Measurements from ENCODE around the gene KCNG2. TPM values are rescaled to one million over a fixed set of nuclear protein-coding genes. Genes with fewer than 3 reads are reported as not detected.

Gene KCNG2
- total RNA-seq, 1 experiment from 2014 or later = not detected

DNA sequence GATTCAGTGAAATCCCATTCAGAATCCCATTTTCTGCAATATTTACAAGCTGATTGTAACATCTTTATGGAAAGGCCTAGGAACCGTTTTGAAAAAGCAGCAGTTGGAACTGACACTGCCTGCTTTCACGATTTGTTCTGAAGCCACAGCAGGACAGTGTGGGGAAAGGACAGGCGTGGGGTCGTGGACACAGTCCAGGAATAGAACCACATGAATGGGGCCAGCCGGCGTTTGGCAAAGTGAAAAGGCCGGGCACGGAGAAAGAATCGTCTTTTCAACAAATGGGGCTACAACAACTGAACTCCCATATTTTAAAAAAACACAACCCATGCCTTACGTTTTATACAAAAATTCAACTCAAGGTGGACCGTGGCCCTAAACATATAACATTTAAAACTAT is 84.0 kb downstream of the KCNG2 start:
- DNase-seq (ENCODE audit: low read depth) = no peak

DNA sequence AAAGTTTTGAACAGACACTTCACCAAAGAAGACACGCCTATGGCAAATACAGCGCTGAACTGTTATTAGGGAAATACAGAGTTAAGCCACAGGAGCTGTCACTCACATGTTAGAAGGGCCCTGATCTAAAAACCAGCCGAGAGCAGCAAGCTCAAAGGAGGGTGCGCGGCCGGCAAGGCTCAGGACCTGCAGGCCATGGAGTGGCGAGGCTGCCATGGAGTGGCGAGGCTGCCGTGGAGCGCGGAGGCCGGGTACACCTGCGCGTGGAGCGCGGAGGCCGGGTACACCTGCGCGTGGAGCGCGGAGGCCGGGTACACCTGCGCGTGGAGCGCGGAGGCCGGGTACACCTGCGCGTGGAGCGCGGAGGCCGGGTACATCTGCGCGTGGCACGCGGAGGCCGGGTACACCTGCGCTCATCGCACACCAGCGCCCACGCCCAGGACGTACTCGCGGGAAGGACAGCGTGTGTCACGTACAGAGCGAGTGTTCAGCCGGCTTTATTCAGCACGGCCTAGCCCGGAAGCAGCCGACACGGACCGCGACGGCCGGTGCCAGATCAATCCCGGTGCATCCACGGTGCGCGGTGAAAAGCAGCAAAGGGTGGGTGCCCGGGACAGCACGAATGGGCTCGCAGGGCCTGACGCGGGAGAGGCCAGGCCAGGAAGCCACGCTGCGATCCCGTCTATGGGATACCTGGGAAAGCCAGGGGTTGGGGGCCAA is 84.9 kb downstream of the KCNG2 start:
- no peak for DNase-seq (ENCODE audit: low read depth)

DNA sequence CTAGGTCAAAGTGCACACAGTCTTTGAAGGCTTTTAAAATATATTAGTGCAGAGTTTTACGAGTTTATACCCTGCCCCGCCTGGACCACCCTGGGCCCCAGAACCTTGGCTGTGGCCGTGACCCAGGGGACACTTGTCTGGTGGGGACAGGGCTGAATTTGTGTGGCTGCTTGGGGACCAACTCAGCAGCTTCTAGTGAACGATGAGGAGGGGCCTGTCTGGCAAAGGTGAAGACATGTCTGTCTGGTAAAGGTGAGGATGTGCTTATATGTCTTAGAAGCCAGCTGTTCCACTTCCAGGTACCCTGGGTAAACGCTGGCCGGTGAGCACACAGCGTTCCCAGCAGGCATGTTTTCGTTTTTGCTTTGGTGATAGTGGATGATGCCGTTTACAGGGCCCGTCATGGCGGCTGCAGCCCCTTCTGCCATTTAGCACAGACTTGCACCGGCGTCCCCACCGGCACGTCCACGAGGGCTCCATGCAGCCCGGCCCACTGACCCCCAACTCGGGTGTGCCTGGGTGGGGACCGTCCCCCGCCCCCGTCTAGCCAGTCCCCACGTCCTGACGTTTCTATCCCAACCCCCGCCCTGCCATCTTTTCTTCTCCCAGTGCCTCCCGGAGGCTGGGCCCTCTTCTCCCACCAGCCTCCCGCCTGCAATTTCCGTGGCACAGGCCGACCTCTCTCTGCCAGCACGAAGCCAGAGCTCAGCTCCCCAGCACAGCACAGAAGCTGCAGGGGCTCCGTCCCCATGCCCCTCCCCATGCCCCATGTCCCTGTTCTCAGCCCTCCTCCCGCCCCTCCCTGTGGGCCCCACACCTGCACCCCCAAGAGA is 85.9 kb downstream of the KCNG2 start:
- no peak for DNase-seq (ENCODE audit: low read depth)

DNA sequence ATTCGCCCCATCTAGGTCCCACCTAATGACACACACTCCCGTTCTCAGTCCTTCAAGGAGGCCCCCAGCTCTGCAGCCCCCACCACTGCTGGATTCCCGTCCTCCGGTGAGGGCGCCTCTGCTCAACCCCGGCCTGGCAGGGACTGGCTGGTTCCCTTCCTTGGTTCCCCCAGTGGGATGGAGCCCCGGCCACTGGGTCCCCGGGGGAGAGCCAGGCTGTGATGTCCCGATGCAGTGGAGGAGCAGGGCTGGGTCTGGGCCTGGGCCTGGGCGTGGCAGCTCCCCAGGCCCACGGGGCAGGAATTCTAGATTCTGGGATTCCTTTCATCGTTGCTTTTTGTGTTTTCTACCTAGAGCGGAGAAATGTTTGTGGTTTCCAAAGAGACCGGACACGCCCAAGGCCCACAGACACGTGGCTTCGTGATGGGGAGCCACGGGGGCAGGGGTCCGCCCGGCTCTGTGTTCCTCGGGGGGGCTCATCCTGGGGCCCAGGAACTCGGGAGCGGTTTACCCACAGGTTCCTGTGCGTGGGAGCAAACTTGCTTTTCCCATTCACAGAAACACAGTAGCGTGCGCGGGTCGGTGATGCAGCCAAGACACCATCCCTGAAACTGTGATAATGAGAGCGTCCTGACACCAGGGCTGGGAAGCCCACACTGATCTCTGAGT is 86.7 kb downstream of the KCNG2 start:
- DNase-seq (ENCODE audit: low read depth) = no peak

DNA sequence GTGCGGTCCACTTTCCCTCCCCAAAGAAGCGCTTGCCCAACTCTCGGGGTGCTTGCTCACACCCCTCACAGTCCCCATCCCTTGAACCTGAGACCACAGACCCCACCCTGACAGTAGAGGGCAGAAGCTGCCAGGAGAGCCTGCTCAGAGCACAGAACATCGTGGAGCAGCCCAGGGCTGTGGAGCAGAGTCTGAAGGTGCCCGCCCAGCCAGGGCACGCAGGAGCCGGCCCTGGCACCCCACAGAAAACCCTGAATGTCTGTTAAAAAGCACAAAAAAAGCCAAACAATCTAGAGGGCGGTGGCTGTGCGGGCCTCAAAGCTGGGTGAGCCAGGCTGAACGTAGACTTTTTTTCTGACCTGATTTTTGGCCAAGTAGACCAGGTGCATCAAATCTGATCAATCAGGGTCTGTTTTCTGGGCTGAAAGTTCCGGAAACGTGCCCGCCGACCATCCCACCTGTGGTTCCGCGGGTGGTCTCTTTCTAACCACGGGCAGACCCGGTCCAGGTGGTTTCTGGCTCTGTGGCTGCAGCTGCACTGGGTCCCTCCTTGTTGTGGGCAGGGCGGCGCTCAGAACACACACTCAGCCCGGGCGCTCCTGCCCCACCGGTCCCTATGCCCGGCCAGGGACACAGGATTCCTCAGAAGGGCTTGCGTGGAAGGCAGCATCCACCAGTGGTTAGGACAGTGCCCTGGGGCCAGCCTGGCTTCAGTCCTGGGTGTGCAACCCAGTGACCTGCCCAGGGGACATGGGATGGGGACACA is 87.4 kb downstream of the KCNG2 start:
- no peak for DNase-seq (ENCODE audit: low read depth)

DNA sequence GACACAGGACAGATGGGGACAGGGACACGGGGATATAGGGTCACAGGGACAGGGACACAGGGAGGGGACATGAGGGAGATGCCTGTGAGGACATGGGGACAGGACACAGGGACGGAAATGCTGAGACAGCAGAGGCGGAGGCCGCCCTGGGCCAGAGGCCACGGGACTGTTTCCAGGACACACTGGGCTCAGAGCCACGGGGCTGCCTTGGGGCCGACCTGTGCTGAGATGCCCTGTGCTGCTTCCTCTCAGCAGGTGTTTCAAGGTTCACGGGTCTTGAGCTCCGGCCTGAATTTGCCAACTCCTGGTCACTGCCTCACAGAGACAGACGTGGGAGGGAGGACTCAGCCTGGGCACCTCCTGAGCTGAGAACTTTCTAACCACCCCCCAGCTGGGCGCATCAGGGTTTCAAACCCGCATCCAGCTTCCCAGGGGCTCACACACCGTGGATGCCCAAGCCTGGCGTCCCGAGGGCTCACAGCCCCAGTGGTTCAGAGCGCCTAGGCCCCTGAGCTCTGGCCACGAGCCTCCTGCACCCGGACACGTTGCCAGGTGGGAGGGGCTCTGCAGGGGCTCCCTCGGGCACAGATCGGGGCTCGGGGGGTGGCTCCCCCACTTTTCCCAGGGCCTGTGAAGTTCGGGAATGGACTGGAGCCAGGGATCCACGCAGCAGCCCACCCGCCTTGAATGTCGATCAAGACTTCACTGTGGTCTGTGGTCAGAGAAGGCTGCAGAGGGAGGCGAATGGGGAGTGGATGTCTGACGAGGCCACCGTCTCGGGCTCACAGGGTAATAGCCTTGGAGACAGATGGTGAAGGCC is 89.7 kb downstream of the KCNG2 start:
- DNase-seq (ENCODE audit: low read depth) = no peak

DNA sequence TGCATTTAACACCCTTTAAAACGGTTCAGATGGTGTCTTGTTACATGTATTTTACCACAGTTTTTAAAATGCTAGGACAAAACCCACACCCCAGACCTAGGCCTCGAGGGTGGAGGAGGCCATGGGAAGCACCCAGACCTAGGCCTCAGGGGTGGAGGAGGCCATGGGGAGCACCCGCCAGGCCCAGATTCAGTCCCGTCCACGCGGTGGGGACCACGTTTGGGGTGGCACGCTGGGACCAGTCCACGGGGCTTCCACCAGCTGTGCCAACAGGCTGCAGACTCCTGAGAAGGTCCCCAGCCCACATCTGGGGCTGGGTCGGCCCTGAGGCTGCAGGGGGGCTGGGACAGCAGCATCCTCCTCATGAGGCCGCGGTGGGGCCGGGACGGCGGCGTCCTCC is 90.3 kb downstream of the KCNG2 start:
- no peak for DNase-seq (ENCODE audit: low read depth)

DNA sequence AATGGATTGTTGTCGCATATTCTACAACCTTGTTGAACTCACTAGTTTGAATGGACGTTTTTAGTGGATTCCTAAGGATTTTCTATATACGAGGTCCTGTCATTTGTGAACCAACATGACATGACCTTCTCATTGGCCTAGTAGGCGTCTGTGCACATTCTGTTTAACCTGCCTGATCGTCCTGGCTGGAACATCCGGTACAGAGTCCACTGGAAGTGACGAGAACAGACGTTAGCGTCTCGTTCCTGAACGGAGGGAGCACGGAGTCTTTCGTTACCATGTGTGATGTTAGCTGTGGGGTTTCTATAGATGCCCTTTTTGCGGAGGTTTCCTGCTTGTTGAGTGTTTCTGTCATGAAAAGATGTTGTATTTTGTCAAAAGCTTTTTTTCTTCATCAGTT is 91.8 kb downstream of the KCNG2 start:
- DNase-seq (ENCODE audit: low read depth) = no peak

DNA sequence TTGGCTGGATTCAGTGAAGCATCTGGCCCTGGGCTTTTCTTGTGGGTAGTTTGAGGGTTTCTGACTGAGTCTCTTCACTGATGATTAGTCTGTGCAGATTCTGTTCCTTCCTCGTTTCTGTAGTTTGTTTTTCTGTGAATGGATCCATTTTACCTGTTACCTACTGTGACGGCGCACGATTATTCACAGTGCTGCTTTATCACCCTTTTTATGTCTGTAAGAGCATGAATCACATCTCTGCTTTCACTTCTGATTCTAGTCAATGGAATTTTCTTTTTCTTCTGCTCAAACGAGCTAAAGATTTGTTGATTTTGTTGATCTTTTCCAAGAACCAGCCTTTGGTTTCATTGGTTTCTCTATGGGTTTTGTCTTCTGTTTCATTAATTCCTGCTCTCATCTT is 92.9 kb downstream of the KCNG2 start:
- no peak for DNase-seq (ENCODE audit: low read depth)

DNA sequence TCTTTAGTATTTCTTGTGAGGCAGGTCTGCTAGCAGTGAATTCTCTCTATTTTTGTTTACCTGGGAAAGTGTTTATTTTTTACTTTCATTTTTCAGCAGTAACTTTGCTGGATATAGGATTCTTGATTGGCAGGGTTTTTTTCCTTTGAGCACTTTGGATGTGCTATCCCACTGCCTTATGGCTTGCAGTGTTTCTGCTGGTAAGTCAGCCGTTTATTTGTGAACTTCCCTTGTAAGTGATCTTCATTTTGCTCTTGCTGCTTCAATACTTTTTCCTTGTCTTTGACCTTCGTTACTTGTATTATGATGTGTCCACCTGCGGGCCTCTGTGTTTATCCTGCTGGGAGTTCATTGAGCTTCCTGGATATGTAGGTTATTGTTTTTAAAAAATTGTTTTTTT is 99.0 kb downstream of the KCNG2 start:
- DNase-seq (ENCODE audit: low read depth) = no peak

DNA sequence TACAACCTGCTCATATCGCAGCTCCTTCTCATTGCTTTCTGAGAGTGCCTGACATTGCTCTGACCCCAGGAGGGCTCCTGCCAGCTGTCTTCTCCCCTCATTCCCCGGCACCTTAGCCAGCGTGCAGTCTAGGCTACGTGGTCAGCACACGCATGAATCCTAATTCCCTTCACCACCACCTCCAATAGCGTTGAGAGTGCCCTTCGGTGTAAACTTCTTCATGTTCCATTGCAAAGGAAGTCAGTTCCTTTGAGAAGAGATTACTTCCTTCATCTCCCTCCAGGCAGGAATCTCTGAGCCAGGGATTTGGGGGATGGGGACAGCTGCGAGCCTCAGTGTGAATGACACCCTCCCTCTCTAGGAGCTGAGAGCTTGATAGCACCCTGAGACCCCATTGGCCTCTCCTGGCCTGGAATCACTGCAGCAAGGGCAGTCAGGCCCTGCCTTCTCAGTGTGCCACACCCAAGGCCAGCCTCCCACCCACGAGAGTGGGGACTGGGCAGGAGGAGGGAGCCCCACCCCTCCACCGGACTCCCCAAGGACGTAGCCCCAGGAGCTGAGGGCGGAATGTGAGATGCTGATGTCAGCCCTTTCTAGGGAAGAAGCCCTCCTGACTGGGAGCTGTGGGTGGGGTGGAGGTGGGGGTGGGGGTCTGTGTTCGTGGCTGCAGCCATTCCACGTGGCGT is 100.3 kb downstream of the KCNG2 start:
- no peak for DNase-seq (ENCODE audit: low read depth)

DNA sequence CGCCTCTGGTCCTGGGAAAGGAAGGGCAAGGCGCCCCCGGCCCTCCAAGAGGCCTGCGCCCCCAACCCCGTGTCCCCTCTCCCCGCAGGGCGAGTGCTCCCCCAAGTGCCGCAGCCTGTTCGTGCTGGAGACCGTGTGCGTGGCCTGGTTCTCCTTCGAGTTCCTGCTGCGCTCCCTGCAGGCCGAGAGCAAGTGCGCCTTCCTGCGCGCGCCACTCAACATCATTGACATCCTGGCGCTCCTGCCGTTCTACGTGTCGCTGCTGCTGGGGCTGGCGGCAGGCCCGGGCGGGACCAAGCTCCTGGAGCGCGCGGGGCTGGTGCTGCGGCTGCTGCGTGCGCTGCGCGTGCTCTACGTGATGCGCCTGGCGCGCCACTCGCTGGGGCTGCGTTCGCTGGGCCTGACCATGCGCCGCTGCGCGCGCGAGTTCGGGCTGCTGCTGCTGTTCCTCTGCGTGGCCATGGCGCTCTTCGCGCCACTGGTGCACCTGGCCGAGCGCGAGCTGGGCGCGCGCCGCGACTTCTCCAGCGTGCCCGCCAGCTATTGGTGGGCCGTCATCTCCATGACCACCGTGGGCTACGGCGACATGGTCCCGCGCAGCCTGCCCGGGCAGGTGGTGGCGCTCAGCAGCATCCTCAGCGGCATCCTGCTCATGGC is 101.3 kb downstream of the KCNG2 start:
- DNase-seq (ENCODE audit: low read depth) = no peak

DNA sequence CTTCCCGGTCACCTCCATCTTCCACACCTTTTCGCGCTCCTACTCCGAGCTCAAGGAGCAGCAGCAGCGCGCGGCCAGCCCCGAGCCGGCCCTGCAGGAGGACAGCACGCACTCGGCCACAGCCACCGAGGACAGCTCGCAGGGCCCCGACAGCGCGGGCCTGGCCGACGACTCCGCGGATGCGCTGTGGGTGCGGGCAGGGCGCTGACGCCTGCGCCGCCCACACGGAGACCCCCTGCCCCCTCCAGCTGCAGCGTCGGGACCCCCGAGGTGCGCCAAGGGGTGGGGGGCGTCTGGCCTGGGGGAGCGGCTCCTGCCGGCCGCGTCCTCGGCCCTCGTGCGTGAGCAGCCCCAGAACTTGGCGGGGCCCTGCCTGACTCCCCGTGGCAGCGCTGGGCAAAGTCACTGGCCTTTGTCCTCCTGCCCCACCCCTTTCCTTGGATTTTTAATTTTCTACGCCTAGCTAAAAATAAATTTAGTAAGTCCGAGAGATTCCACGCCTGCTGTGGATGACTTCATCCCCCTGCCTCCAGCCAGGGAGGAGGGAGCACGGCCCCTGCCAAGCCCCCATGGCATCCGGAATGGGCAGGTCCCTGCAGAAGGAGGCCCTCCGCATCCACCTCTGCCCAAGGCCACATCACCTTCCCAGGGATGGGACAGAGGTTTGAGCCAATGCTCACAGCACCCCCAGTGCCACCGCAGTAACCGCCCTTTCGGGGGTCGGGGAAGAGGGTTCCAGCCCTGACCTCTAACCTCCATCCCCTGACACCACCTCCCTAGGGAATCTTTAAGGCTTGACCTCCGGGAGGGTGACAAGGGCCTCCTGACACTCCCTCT is 102.1 kb downstream of the KCNG2 start:
- DNase-seq (ENCODE audit: low read depth) = no peak

DNA sequence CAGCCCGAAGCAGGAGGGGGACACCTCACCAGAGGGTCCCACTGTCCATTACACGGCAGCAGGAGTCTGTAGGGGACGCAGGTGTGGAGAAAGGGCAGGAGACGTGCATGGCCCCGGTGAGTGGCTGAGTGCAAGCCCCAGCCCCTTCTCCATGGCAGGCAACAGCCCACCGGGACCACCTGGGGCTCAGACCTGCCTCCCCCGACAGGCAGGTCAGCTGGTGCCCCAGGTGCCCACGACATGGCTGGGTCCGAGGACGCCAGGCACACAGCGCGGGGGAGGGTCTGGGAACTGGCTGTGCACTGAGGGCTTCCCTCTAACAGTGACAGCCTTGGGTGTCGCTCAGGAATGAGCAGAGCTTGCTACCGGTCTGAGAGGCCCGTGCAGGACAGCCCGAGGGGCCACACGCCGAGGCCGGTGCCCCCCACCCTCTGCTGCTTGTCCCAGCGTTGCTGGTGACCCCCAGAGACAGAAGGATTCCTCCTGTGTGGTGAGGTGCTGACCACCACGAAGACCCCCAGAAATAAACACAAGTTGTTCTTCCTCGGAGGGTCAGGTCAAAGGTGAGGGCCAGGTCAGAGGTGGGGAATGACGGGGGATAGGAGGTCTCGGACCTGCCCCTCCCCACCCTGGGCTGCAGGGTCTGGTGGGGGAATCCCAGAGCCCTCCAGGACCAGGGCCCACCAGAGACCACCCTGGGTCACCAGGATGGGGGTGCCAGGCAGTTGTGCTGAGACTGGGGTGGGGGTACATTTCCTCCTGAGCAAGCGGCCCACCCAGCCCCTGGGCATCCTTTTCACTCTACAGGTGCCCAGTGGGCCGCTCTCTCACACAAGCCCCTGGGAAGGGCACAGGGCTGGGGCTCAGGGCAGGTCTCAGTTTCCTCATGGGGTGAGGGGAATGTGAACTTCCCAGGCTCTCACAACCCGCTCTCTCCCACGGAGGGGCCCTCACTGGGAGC is 103.2 kb downstream of the KCNG2 start:
- DNase-seq (ENCODE audit: low read depth) = no peak

DNA sequence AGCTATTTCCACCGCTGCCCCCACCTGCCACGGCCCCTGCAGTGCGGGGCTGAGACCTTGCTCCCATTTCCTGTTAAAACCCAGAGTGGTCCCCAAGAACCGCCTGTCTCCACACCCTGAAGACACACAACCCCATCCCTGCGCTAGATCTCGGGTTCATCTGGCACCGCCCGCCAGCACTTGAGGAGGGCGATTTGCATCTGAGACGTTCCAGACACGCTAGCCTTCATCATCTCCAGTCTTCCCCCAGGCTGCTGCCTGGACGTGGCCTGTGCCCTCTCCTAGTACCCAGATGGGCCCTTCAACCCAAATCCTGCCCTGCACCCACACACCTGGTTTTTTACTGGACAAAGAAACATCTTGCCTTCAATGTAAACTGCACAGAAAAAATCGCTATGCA is 103.9 kb downstream of the KCNG2 start:
- no peak for DNase-seq (ENCODE audit: low read depth)

DNA sequence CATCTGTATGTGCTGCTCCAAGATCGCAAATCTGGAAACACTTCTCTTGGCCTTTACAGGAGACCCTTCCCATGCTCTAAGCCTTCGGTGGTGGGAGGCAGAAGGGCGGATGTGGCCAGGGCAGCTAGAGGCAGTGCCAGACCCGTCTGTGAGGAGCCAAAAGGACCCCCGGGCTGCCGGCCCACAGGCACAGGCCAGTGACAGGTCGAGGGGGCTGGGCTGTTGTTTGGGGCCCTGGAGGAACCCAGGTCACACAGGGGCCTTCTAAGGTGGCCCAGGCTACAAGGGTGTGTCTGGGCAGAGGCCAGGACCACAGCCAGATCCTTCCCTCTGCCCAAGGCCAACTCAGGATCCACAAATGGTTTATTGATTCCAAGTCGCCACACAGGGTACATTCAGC is 104.3 kb downstream of the KCNG2 start:
- DNase-seq (ENCODE audit: low read depth) = no peak

DNA sequence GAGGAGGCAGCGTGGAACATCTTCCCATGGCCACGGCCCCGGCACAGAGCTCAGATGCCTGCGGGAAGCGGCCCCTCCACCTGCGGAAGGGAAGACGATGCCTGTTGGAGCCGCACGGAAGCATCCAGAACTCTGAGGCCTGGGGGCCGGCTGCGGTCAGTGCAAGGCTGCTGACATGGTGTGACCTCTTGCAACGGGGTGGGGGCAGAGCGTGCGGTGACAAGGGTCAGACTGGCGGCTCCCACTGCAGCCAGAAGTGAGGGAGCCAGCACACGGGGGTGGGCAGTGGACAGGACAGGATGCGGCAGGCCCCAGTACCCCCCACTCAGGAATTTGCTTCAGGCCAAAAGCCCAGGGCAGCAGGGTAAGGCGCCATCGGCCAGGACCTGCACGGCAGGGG is 104.9 kb downstream of the KCNG2 start:
- DNase-seq (ENCODE audit: low read depth) = no peak

Measured in HT1080 (cell line).